HG02610 (cell line): ENCODE data around the gene SMAP1.

Experiments used
- ATAC-seq: cut with Tn5 transposase; IDR thresholded peaks from one replicate; pipeline ENCODE4 v1.9.1; 2021; ENCODE audit warnings: mild to moderate bottlenecking, moderate library complexity; ENCODE audit not compliant: unreplicated experiment

SMAP1 gene

DNA sequence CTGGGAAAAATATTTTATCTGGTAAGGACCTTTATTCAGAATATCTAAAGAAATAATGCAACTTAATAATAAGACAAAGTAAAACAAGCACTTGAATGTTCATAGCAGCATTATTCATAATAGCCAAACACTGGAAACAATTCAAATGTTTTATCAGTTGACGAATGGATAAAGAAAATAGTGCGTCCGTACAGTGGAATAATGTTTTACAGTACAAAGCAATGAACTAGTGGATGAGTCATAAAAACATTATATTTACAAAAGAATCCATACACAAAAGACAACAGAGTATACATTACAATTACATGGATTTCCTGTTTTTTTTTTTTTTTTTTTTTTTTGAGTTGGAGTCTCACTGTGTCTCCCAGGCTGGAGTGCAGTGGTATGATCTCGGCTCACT, 12.7 kb downstream of the SMAP1 start:
- ATAC-seq, result no peak

DNA sequence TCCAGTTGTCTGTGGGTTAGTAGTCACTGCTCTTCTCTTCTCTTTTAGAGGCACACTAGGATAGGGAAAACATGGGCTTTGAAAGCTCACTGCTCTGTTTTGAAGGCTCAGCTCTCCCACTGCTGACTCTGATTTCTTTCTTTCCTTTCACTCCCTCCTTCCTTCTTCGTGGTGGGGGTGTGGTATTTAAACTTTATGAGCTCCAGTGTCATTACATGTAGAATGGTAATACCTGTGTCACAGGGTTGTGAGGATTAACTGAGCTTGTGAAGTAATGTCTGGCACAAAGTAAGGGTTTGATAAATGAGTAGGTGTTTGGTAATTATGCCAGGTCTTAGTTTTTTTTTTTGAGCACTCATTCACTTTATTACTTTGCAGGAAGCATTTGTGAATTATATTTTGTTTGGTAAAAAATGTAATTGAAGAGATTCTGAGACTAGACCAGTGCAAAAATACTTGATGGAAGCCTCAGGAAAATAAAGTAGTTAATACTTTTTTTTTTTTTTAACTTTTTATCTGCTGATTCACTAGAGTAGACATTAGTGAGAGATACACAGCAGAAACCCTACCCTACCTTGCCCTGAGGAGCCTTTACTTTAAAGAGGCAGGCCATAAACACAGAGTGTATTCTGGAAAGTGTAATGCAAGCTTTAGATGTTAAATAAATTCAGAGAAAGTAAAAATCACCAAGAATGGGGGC, 17.3 kb downstream of the SMAP1 start:
- ATAC-seq, result no peak

DNA sequence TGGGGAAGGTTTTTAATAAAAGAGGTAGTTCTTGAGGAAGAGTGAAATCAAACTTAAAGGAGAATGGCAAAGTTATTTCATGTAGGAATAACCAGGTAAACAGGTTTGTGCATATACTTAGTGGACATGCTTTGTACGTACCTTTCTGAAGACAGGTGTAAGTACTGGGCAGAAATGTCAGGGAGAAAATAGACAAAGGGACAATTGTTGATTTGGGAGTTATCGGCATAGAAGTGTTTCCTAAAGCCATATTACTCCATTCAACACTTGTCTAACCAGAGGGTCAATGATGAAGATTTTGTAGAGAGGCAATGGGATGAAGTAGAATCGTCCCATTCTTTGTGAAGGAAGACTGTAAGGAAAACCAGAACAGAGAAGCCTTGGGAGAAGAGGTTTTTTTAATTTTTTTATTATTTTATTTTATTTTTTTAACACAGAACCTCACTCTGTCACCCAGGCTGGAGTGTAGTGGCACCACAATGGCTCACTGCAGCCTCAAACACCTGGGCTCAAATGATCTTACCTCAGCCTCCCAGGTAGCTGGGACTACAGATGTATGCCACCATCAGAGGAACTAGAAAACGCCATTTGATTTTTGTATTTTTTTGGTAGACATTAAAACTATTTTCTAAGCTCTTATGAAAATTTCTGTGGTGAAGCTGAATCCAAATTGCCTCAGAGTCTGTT, 18.0 kb downstream of the SMAP1 start:
- ATAC-seq, result no peak

DNA sequence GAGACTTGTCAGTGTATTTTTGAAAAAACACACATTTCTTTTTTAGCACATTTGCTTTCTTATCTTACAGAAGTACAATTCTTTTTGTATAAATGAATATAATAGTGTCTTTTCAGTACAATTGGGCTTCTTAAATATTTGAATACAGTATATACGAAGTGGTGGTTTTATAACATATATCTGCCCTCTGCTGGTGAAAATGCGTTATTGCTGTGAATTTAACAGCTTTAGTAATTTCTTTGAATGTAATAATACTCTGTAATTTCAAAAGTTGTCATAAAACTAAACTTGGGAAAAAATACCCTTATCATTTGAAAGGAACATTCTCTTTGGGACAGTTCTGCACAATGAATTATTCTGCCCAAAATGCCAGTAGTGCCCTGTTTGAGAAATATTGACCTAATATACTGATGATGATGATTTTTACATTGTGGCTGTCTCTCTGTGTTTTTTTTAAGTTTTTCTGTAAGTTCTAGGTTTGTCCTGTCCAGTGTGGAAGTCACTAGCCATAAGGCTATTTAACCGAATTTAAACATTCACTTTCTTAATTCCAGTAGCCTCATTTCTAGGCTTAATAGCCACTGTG, 19.0 kb downstream of the SMAP1 start:
- ATAC-seq, result no peak

DNA sequence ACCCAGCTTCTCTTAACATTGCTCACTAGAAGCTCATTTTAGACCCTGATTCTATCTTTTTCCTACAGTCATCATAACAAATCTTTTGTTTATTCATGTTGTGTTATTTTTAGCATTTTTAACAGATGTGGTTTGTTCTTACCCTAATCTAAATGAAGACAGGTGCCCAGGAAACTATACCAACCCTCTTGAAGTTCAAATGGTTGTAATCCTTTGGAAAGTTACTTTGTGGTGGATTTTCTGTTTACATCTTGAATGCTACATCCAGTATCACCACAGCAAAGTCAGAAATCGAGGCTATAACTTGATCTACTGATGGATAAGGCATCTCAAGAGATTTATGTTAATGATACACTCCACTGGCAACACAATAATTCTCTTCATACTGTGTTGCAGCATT, 26.2 kb downstream of the SMAP1 start:
- ATAC-seq, result no peak

DNA sequence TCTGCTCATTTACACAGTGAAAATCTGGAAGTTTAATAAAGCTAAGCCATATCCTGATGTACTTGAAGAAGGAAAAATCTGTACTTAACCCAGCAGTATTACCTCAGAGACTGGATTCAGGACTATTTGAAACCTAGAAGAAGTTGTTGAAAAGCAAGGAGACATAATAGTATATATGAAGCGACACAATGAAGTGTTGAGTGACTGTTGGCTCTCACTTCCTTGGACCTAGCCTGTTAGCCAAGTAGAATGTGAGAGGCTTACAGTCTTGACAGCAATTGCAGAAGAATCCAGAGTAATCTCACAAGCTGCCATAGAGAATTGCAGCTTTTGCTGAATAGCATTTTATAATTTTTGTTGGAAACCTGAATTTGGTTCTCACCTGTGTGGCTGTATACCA, 26.7 kb downstream of the SMAP1 start:
- ATAC-seq, result no peak

DNA sequence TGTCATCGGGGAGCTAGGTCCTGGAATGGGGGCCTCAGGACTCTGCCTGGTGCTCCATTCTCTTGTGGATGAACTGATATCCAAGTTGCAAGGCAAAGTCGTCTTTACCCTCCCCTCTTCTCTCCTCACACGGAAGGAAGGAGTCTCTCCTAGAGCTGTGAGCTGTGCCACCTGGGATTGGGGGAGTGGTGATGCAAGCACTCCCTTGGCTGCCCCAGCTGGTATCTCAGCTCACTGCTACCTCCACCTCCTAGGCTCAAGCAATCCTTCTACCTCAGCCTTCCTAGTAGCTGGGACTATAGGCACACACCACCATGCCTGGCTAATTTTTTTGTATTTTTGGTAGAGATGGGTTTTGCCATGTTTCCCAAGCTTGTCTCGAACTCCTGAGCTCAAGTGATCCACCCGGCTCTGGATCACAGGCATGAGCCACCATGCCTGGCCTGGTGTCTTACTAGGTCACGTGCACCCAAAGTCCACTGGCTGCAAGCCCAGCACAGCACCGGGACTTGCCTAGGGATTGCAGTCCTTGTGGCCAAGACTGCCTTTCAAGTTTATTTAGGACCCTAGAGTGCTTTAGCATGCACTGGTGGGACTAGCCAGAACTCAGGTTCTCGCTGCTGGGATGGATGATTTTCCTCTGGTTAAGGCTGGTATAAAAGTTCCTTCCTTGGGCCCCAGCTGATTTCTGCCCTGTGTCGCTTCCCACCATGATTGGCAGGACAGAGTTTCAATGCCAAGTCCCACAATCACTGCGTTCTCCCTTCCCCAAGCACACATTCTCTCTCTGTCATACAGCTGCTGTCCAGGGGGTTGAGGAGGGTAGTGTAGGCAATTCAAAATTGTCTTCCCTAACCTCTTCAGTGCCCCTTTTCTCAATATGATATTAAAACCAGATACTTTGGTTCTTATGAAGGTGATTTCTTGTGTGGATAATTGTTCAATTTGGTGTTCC, 33.5 kb downstream of the SMAP1 start:
- ATAC-seq, result no peak

DNA sequence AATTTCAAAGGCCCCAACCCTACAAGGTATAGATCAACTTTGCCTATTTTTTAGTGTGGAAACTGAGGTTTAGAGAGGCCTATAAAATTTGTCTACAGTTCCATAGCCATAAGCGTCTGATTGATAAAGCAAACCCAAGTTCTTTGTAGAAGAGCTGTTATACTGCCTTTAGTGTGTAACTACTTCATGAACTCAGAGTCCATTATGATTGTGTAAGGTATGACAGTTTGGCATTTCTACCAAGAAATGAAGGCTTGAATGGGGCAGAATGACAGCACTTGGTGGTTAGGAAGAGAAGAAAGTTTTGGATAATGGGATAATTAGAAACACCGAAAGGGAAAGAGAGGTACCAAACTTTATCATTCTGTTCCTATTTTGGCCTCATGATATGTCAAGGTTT, 38.1 kb downstream of the SMAP1 start:
- ATAC-seq, result no peak

DNA sequence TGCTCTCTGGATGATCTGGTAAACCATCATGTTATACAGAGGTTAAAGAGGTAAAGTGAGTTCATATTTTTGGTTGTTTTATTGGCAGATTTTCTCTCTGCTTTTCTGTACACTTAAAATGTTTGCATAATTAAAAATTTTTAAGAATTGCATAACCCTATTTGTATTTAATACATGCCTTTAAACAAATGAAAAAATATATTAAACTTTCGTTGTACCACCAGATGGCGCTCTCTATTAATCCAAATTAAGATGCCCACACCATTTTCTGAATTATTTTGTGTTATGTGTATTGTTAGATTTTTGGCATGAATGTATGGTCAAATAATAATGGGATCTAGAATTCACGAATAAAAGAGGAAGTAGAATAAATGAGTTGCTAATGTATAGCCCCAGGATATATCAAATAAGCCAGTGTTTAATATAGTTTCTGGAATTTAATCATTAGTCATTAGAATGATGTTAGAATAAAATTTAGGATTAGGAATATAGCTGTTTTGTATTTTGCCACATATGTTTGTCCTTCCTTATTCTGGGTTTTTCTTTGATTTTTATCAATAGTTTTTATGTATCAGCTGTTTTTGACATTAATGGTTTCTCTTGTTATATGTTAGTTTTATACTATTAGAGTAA, 38.9 kb downstream of the SMAP1 start:
- ATAC-seq, result no peak

DNA sequence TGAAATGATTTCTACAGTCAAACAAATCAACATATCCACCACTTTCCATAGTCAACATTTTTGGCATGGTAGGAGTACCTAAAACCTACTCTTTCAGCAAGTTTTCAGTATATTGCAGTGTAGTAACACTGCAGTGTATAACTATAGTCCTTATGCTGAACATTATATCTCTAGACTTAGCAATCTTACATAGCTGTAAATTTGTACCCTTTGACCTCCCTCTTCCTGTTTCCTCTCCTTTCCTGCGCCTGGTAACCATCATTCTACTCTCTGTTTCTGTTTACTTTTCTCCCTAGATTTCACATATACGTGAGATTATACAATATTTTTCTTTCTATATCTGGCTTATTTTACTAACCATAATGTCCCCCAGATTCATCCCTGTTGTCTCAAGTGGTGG, 40.2 kb downstream of the SMAP1 start:
- ATAC-seq, result no peak

DNA sequence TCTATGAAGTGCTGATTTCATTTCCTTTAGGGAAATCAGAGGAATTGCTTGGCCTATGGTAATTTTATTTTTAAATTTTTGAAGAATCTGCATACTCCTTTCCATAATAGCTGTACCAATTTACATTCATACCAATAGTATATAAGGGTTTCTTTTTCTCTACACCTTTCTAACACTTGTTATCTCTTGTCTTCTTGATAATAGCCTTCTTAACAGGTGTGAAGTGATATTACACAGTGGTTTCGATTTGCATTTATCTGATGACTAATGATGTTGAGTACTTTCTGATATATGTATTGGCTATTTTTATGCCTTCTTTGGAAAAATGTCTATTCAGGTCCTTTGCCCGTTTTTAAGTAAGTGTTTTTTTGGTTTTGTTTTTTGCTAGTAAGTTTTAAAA, 40.8 kb downstream of the SMAP1 start:
- ATAC-seq, result peak; percentile 51

DNA sequence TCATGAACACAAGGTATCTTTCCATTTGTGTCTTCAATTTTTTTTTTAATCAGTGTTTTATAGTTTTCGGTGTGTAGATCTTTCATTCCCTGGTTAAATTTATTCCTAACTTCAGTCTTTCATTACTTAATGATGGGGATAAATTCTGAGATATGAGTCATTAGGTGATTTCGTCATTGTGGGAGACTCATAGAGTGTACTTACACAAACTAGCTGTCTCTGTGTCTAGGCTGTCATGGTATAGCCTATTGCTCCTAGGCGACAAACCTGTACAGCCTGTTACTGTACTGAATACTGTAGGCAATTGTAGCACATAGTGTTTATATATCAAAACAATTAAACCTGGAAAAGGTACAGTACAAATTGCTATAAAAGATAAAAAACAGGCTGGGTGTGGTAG, 42.1 kb downstream of the SMAP1 start:
- ATAC-seq, result no peak

DNA sequence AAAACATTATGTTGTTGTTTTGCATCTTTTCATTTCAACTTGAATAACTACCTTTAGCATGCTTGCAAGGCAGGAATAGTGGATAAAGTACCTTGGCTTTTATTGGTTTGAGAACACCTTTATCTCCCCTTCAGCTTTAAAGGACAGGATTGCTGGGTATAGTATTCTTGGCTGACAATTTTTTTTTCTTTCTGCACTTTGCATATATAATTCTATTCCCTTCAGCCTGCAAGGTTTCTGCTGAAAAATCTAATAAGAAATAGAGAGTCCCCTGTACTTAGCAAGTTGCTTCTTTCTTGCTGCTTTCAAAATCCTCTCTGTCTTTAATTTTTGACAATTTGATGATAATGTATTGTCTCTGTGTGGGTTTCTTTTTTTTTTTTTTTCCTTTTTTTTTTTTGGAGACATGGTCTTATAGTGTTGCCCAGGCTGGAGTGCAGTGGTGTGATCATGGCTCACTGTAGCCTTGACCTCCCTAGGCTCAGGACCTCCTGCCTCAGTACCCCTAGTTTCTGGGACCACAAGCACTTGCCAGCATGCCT, 47.1 kb downstream of the SMAP1 start:
- ATAC-seq, result no peak

DNA sequence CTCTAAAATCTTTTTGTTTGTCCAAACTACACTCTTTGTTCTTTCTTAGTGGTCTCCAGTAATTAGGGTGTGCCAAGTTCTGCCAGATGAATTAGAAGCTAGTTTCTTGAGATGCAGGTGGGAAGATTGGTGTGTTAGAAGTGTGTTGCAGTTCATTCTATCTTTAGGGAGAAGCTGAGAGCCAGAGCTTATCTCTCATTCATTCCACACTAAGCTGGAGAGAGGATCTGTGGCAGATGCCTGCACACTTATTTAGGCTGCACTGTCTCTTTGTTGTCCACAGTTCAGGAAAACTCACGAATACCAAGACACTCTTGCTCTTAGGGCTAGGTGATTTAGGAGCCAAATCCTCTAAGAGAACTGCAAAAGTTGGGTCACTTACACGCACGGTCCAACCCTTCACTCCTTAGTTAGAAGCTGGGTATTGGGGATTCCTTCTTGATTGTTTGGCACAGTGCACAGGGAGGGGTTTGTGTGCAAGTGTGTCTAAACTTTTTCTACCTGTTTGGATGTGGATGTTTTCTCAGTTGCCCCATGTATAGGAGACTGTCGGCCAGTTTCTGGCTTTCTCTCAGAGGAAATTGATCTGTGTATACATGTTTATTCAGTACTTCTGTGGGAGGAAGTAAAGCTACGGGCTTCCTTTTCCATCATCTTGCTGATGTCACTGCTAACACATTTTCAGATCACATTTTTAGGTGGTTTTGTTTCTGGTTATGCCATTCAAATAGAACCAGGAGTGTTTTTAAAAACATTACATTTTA, 49.5 kb downstream of the SMAP1 start:
- peak; percentile 58 for ATAC-seq

DNA sequence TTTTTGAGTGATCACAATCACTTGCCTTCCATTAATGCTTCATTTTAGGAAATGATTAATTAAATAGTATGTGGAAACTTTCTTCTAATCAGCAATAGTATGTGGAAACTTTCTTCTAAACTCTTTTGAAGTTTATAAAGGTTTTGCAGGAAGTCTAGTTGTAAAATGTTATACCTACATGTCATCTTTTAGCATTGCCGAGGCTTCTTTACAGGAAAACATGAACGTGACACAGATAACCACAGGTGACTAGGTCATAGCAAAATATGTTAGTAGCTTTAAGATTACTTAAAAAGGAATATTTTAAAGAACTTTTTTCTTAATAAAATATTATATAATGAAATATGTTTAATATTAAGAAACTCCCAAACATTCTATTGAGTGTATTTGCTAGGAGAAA, 56.8 kb downstream of the SMAP1 start:
- no peak for ATAC-seq

DNA sequence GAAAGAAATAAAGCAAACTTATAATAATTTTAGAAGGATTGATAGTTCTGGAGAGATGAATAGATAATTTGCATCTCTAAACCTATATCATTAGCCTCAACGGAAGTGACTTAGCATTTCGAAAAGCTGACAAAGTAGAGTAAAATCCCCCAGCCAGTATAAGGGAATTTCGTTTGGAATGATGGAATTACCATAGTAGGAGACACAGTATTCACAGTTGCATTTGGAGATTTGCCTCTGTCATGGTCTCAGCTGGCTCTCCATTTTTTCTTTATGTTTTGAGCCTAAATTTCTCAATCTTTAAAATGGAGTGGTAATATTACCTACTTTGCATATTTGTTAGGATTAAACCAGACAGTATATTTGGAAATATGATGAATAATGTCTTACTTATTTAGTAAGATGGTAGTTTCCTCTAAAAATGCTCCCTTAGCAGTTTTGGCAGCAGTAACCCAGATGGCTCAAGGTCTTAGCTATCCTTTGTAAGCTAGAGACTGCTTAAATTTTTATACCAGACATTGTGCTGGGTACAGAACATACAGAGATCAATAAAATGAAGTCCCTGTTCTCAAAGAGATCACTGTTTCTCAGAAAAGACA, 58.2 kb downstream of the SMAP1 start:
- ATAC-seq, result no peak

DNA sequence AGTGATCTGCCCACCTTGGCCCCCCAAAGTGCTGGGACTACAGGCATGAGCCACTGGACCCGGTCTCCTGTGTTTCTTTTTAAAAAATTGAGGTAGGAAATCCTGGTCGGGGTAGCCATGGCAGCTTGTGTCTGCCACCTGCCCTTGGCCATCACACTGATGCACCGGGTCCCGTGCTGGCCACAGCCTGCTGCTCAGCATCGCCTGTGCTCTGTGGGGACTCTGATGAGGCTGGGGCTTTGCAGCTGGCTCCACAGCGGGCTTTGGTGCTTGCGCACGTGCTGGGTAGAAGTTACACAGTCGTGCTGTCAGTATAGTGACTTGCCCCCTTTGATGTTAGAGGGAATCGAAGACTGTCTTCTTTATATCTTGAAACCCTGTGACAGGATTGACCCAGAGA, 66.7 kb downstream of the SMAP1 start:
- no peak for ATAC-seq

DNA sequence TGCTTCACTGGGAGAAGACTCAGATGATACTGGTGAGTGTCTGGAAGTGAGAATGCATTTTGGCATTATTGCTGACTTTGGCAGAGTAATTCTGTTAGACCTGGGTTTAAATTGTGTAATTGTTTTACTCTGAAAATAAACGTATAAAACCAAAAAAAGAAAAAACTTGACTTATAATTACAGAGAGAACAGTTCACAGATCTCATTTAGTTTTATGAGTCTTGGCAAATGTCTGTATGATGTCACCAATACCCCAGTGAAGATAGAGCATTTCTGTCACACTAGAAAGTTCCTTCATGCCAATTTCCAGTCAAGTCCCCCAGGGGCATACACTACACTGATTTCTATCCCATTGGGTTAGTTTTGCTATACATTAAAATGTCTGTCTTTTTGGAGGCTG, 67.3 kb downstream of the SMAP1 start:
- ATAC-seq, result no peak

DNA sequence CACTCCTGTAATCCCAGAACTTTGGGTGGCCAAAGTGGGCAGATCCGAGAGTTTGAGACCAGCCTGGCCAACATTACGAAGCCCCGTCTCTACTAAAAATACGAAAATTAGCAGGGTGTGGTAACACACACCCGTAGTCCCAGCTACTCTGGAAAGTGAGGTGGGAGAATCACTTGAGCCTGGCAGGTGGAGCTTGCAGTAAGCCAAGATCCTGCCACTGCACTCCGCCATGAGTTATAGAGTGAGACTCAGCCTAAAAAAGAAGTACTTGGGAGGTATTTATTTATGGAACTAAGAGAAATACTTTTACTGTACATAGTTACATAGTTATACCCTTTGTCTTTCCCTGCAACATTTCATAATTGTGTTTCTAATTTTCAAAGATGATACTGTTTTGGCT, 67.8 kb downstream of the SMAP1 start:
- ATAC-seq, result no peak
